ENCODE measurements around the gene CHDH. TPM values are rescaled to one million over a fixed set of nuclear protein-coding genes. Genes with fewer than 3 reads are reported as not detected.

The CHDH gene
- polyA plus RNA-seq, 1 donor (not counting 4 experiments of a cell fraction or from before 2014, with no cell fraction given) = not detected

DNA sequence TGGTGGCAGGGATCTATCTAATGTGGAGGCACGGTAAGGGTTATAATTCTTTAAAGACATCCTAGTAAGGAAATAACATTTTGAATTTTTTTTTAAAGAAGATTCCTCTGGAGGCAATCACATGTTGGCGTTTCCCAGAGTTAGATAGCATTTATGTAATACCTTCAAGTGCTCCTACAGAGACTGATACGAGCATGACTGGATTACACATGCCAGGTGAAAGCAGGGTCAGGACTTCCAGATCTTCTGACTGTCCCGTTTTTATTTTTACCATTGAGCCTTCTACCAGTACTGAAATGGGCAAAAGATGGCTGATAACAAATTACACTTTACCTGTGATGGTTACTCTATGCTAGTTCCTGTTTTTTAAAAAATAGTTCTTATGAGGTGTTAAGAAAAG, 14.0 kb upstream of the CHDH start:
- no peak for DNase-seq (ENCODE audit: low read depth, low spot score)
- TF ChIP-seq, protein P1, sequence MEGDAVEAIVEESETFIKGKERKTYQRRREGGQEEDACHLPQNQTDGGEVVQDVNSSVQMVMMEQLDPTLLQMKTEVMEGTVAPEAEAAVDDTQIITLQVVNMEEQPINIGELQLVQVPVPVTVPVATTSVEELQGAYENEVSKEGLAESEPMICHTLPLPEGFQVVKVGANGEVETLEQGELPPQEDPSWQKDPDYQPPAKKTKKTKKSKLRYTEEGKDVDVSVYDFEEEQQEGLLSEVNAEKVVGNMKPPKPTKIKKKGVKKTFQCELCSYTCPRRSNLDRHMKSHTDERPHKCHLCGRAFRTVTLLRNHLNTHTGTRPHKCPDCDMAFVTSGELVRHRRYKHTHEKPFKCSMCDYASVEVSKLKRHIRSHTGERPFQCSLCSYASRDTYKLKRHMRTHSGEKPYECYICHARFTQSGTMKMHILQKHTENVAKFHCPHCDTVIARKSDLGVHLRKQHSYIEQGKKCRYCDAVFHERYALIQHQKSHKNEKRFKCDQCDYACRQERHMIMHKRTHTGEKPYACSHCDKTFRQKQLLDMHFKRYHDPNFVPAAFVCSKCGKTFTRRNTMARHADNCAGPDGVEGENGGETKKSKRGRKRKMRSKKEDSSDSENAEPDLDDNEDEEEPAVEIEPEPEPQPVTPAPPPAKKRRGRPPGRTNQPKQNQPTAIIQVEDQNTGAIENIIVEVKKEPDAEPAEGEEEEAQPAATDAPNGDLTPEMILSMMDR (optimal IDR thresholded peaks at IDR 0.05 in 1 of 3, IDR thresholded peaks at IDR 0.05 in 1 of 3, conservative IDR thresholded peaks at IDR 0.05 in 1 of 3; ENCODE audit: extremely low read depth in 1 of 3, insufficient read depth in 2 of 3, low read length in 3 of 3) = no peak
- TF ChIP-seq EZH2 (IDR thresholded peaks at IDR 0.05; ENCODE audit: low read length) = no peak
- peaks cover 0 to 1% of the 10 kb centered on the region in 2 experiments for H3K36me3 ChIP-seq (ENCODE audit: control insufficient read depth in 2 of 2, extremely low read depth in 1 of 2, insufficient read depth in 2 of 2, low read length in 2 of 2)

DNA sequence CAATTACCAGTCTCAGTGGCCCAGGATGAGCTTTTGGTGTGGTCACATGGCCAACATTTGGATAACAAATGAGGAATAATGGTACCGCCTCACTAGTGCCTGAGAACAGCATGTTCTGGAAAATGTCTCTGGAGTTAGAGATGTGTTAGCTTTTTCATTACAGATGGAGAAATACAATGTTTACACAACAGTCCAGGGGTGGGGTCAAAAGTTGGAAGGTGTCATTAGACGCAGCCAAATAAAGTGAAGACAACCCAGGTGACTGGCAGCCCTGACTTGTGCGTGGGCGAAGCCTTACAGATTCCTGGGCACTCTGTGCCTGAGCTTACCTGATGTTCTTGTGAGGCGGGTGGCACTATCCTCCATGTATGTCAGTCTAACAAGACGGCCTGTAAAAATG, 13.0 kb upstream of the CHDH start:
- dilution Hi-C loops (cut with MboI; ENCODE audit: extremely low pct_ligation_motif_present, low sequenced_read_pairs) = no loop called here
- Histone ChIP-seq H3K36me3 (ENCODE audit: control insufficient read depth in 2 of 2, extremely low read depth in 1 of 2, insufficient read depth in 2 of 2, low read length in 2 of 2) (peaks cover 0 to 1% of the 10 kb centered on the region in 2 experiments), H3K27me3 (ENCODE audit: control insufficient read depth, extremely low read depth, insufficient read depth, low read length) (no peaks in the 10 kb centered on the region), H2AFZ (ENCODE audit: control insufficient read depth, low read length) (no peak overlapping the region), H3K4me3 (ENCODE audit: control insufficient read depth in 2 of 3, extremely low read depth in 1 of 3, insufficient read depth in 2 of 3, low read depth in 1 of 3, low read length in 3 of 3) (no peak overlapping the region), H4K20me1 (ENCODE audit: control insufficient read depth, extremely low read depth, insufficient read depth, low read length) (no peaks in the 10 kb centered on the region), H3K9ac (ENCODE audit: control insufficient read depth, extremely low read depth, insufficient read depth, low read length) (no peak overlapping the region), H3K79me2 (ENCODE audit: control insufficient read depth, insufficient read depth, low read length) (no peaks in the 10 kb centered on the region), H3K27ac (ENCODE audit: control insufficient read depth, insufficient read depth, low read length) (no peak overlapping the region), H3K9me3 (ENCODE audit: control insufficient read depth, low read depth, low read length) (no peaks in the 10 kb centered on the region), H3K4me1 (ENCODE audit: control insufficient read depth, extremely low read depth, insufficient read depth, low read length) (no peaks in the 10 kb centered on the region), H3K9me1 (ENCODE audit: control insufficient read depth, extremely low read depth, insufficient read depth, low read length) (no peaks in the 10 kb centered on the region), H3K4me2 (ENCODE audit: control insufficient read depth, extremely low read depth, insufficient read depth, low read depth, low read length) (no peak overlapping the region)
- FAIRE-seq (no peak), DNase-seq (ENCODE audit: low read depth, low spot score) (no peak)
- TF ChIP-seq, protein P1 (optimal IDR thresholded peaks at IDR 0.05 in 1 of 3, IDR thresholded peaks at IDR 0.05 in 1 of 3, conservative IDR thresholded peaks at IDR 0.05 in 1 of 3; ENCODE audit: extremely low read depth in 1 of 3, insufficient read depth in 2 of 3, low read length in 3 of 3) = no peak
- TF ChIP-seq EZH2 (IDR thresholded peaks at IDR 0.05; ENCODE audit: low read length) = no peak

More for the DNA sequence above, 14.0 kb upstream of the CHDH start:
- Histone ChIP-seq H3K79me2 (ENCODE audit: control insufficient read depth, insufficient read depth, low read length) (no peaks in the 10 kb centered on the region), H3K4me3 (ENCODE audit: control insufficient read depth in 2 of 3, extremely low read depth in 1 of 3, insufficient read depth in 2 of 3, low read depth in 1 of 3, low read length in 3 of 3) (no peak overlapping the region), H3K27ac (ENCODE audit: control insufficient read depth, insufficient read depth, low read length) (no peak overlapping the region), H3K4me2 (ENCODE audit: control insufficient read depth, extremely low read depth, insufficient read depth, low read depth, low read length) (no peak overlapping the region), H3K9ac (ENCODE audit: control insufficient read depth, extremely low read depth, insufficient read depth, low read length) (no peak overlapping the region), H4K20me1 (ENCODE audit: control insufficient read depth, extremely low read depth, insufficient read depth, low read length) (no peaks in the 10 kb centered on the region), H3K9me1 (ENCODE audit: control insufficient read depth, extremely low read depth, insufficient read depth, low read length) (no peaks in the 10 kb centered on the region), H3K27me3 (ENCODE audit: control insufficient read depth, extremely low read depth, insufficient read depth, low read length) (no peaks in the 10 kb centered on the region), H2AFZ (ENCODE audit: control insufficient read depth, low read length) (no peak overlapping the region), H3K9me3 (ENCODE audit: control insufficient read depth, low read depth, low read length) (no peaks in the 10 kb centered on the region), H3K4me1 (ENCODE audit: control insufficient read depth, extremely low read depth, insufficient read depth, low read length) (no peaks in the 10 kb centered on the region)
- no peak for FAIRE-seq
- dilution Hi-C loops (cut with MboI; ENCODE audit: extremely low pct_ligation_motif_present, low sequenced_read_pairs) = no loop called here

Data from keratinocyte (primary cell).